Stimulated activated naive CD8-positive, alpha-beta T cell treated with anti-CD3 and anti-CD28 coated beads, Interleukin-15, amount 100 ng/mL, for 72 hours (primary cell): ENCODE results near the gene CHI3L1.

Experiments
- ATAC-seq: fragments of 150-1000 bp; cut with Tn5 transposase; 2 replicates; pipeline ENCODE4 v1.10.0; 2021; ENCODE audit warnings: mild to moderate bottlenecking, moderate library complexity
- DNase-seq, 2 donors: peaks; one replicate each; pipeline ENCODE4 v3.0.0; 2021 to 2022
- H3K27ac Mint-ChIP-seq, 2 donors: one replicate each; pipeline ENCODE4 v1.8.0; 2022; ENCODE audit warnings: mild to moderate bottlenecking in 2 of 2, mixed read lengths in 2 of 2, moderate library complexity in 2 of 2
- H3K27me3 Mint-ChIP-seq: one replicate; pipeline ENCODE4 v1.8.0; 2022; ENCODE audit warnings: mixed read lengths
- H3K4me1 Mint-ChIP-seq: one replicate; pipeline ENCODE4 v1.8.0; 2022; ENCODE audit warnings: mild to moderate bottlenecking, mixed read lengths
- H3K4me3 Mint-ChIP-seq, 2 donors: one replicate each; pipeline ENCODE4 v1.8.0; 2022; ENCODE audit warnings: mild to moderate bottlenecking in 2 of 2, mixed read lengths in 2 of 2, moderate library complexity in 1 of 2
- H3K9me3 Mint-ChIP-seq, 2 donors: one replicate each; pipeline ENCODE4 v1.8.0; 2022; ENCODE audit warnings: mixed read lengths in 2 of 2

The CHI3L1 gene

DNA sequence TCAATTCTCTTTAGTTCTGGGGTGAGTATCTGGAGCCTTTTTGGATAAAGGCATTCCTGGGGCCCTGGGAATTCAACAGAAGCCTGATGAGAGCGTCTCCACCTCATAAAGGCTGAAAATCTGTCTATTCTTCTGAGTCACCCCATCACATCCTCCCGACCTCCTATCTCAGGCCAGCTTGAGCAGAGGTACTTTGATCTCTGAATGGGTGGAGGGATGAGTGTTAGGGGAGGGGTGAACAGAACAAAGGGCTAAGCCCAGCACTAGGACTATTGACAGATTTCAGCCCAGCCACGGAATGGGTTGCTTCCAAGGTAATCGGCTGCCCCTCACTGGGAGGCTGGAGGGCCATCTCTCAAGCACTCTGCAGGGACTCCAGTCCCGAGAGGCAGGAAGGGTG lies 8.4 kb downstream of the CHI3L1 start:
- Mint-ChIP-seq H3K27ac (no peak overlapping the region), H3K4me1 (no peaks in the 10 kb centered on the region), H3K4me3 (no peak overlapping the region), H3K27me3 (no peaks in the 10 kb centered on the region), H3K9me3 (no peaks in the 10 kb centered on the region)
- ATAC-seq, result no peak
- DNase-seq, result no peak

DNA sequence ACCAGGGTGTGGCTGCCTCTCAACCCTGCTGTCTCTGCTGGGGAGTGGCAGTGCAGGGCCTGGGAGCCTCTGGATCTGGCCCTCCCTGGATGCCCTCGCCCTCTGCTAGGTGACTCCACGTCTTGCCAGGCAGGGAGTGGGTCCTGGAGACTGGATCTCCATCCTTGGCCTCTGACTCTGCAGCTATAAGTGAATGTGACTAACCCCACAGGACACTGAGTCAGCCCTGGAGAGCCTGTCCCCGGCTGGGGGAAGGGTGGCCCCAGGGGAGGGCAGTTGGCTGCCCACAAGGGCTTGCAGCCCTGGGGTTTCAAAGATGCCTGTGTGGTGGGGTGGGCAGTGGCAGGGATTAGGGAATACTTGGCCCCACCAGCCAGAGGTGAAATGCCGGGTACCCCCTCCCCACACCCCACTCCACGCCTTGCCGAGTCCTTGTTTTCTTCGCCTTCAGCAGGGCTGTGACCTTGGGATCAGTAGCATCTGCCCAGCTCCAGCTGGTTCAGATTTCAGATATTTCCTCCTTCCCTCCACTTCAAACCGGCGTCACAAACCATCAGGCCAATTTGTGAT lies 8.9 kb downstream of the CHI3L1 start:
- Mint-ChIP-seq H3K4me1 (no peaks in the 10 kb centered on the region), H3K27me3 (no peaks in the 10 kb centered on the region), H3K27ac (no peak overlapping the region), H3K9me3 (no peaks in the 10 kb centered on the region), H3K4me3 (no peak overlapping the region)
- ATAC-seq (no peak), DNase-seq (no peak)

DNA sequence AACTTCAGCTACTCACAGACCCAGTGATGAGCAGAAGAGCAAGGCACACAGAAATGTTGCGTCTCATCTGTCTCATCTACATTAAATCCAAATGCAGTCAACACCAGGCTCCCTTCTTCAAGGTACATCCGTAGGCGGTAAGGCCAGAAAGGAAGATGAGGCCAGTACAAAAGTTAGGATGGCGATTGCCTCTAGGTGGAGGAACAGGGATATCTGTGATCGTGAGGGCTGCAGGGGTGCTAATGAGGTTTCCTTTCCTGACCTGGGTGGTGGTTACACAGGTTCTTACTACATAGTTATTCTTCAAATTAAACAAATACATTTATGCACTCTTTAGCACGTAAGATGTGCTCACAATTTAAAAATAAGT lies 9.5 kb downstream of the CHI3L1 start:
- Mint-ChIP-seq H3K9me3 (no peaks in the 10 kb centered on the region), H3K4me1 (no peaks in the 10 kb centered on the region), H3K27ac (no peak overlapping the region), H3K4me3 (no peak overlapping the region), H3K27me3 (no peaks in the 10 kb centered on the region)
- ATAC-seq (no peak), DNase-seq (no peak)

DNA sequence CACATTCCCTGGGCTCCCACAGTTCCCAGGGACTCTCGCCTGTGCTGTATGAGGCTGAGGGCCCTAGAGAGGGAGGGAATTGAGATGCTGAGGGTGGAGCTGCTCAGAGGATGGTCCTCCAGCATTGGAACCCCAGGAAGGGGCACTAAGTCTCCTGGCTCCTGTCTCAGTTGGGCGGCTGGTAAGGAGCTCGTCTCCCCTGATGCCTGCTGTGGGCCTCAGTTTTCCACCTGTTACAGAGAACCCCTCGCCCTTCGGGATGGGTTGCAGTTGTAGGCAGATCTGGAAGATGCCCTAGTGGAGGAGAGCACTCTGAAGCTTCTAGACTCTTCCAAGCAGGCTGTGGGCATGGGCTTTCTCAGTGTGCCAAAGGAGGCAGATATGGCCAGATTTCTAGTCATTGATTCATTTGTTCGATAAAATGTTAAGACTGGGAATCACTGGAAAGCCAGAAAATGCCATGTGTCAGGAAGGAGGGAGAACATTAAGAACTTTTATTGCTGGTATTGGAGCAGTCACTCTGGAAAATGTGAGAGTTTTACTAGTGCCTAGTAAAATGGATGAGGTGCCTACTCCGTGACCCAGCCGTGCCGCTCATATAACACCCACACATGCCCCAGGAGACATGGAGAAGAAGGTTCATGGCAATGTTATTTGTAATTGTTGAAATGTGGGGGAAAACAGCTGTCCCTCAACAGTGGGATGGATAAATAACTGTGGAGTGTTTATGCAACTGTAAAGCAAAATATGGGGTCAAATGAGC lies 10.1 kb downstream of the CHI3L1 start:
- Mint-ChIP-seq H3K27ac (no peak overlapping the region), H3K4me1 (no peaks in the 10 kb centered on the region), H3K9me3 (no peaks in the 10 kb centered on the region), H3K4me3 (no peak overlapping the region), H3K27me3 (no peaks in the 10 kb centered on the region)
- ATAC-seq (no peak), DNase-seq (no peak)

DNA sequence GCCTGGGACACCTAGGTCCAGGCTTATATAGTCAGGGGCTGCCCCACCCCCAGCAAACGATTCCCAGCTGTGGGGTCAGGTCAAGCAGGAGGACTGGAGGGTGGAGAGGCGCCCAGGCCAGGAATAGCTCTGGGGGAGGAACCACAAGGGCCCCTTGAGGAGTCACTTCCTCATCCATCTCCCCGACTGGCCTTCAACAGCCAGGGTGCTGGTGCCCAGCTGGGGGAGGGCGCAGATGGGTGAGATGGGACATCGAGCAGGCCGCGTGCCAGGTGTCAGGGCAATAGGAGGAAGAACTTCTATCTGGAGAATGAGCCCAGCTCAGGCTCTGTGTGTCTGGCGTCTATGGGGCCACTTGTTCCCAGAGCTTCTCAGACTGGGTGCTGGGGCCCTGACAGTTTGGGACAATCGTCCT lies 10.7 kb downstream of the CHI3L1 start:
- H3K4me3 Mint-ChIP-seq, result no peak overlapping the region
- no peak for DNase-seq
- H3K27me3 Mint-ChIP-seq, result no peaks in the 10 kb centered on the region
- no peaks in the 10 kb centered on the region for H3K9me3 Mint-ChIP-seq
- peak; percentile 11 for ATAC-seq
- no peak overlapping the region for H3K27ac Mint-ChIP-seq
- H3K4me1 Mint-ChIP-seq, result no peaks in the 10 kb centered on the region

DNA sequence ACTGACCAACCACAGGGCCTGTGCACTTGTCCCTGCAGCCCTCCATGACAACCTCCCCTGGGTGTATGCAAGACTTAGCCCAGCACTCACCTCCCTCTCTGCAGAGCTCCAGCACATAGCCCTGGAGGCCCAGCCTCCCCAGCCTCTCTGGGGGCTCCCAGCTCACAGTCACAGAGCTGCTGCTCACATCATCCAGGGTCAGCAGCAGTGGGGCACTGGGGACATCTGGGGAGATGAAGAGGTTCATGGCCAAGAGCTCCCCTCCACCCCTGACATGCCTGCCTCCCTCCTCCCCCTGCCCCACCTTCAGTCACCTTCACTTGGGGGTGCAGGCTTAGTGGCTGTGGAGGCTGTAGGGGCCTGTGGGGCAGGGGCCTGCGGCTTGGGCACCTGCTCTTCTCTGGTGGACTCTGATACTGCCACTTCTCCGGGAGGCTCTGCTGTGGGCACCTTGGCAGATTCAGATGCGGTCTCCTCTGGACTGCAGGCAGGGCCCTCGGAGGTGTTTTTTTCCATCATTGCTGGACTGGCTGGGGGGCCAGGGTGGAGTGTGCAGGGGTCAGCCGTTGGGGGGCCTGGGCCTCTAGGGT lies 11.2 kb downstream of the CHI3L1 start, which contains the start of gene MYBPH:
Gene MYBPH, minus strand, starts transcription at position 590 of the 590 bp plus-strand sequence. Its CDS starts 71 bp downstream, at position 519.
- ATAC-seq, result no peak

DNA sequence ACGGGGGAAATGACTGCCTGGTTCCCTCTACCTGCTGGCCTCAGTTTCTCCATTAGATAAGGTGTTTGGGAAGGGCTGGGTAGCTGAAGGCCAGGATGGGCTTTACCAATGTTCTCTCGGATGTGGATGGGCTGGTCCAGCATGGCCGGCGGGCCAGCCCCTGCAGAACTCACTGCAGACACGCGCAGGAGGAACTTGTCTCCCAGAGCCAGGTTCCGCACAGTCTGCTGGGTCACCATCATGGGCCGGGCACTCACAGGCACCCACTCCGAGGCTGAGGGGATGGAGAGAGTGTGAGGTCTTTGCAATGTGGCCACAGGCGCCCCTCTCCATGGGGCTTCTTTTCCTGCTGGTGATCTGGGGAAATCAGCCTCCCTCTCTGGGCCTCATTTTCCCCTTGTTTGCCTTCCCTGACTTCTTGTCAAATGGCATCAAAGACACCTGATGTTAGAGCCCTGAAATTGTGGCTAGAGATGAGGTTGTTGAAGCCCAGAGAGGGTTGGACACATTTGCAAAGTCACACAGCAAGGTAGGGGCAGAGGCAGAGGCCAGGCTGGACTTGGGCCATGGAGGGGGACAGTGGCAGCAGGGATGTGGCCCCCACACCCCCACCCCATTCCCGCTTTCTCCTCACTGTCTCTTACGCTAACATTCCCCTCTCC lies 12.0 kb downstream of the CHI3L1 start:
- H3K27me3 Mint-ChIP-seq, result no peaks in the 10 kb centered on the region
- H3K4me1 Mint-ChIP-seq, result no peaks in the 10 kb centered on the region
- ATAC-seq (no peak), DNase-seq (no peak)
- H3K9me3 Mint-ChIP-seq, result no peaks in the 10 kb centered on the region
- H3K27ac Mint-ChIP-seq, result no peak overlapping the region
- H3K4me3 Mint-ChIP-seq, result no peak overlapping the region

More for the DNA sequence above, 11.2 kb downstream of the CHI3L1 start, which contains the start of gene MYBPH:
- no peak for DNase-seq
- Mint-ChIP-seq H3K27me3 (no peaks in the 10 kb centered on the region), H3K9me3 (no peaks in the 10 kb centered on the region), H3K4me1 (no peaks in the 10 kb centered on the region), H3K4me3 (no peak within 1 kb of the TSS), H3K27ac (no peak within 1 kb of the TSS)

DNA sequence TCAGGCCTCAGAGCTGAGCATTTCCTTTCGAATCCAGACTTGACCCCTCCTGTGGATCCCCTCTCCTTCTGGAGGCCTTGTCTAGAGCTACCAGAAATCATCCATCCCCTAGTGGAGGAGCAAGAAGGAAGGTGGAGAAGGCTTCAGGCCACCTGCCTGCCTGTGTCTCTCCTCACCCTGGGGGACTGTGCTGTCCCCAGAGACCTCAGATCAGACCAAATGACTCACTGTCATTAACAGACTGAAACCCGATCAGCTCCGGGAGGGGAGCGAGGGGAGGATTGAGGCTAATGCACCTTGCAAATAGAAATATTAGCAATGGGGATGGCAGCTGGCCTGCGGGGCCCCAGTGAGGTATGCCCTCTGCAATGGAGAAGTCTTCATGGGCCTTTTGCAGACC lies 12.9 kb downstream of the CHI3L1 start:
- Mint-ChIP-seq H3K4me1 (no peaks in the 10 kb centered on the region), H3K4me3 (no peak overlapping the region), H3K27ac (peak overlapping the region in 1 of 2 donors; percentile 61), H3K9me3 (no peaks in the 10 kb centered on the region), H3K27me3 (no peaks in the 10 kb centered on the region)
- ATAC-seq, result no peak
- no peak for DNase-seq

DNA sequence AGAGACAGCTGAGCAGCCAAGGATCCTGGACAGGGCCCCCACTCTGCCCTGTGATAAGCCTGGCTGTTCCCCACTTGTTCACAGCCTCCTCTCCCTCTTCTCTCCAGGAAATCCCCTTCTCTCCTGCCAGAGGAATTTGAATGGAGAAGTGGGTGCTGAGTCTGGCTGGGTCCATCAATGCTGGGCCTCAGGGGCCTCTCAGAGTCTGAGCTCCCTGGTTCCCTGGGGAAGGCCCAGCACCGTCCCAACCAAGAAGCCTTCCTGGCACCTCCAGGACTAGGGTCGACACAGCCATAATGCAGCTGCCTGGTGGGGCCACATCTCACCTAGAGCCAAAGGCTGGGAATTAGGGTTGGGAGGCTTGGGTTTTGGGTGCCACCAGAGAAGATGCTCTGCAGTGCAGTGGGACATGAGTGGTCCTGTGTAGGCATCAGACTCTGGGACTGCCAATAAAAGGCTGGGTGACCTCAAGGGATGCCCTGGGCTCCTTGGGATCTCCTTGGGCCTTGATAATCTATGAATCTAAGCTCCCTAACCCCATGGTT lies 13.4 kb downstream of the CHI3L1 start:
- H3K27ac Mint-ChIP-seq, result peak overlapping the region in 1 of 2 donors; percentile 61
- ATAC-seq, result no peak
- no peaks in the 10 kb centered on the region for H3K9me3 Mint-ChIP-seq
- H3K27me3 Mint-ChIP-seq, result no peaks in the 10 kb centered on the region
- H3K4me3 Mint-ChIP-seq, result no peak overlapping the region
- no peaks in the 10 kb centered on the region for H3K4me1 Mint-ChIP-seq
- DNase-seq, result no peak

DNA sequence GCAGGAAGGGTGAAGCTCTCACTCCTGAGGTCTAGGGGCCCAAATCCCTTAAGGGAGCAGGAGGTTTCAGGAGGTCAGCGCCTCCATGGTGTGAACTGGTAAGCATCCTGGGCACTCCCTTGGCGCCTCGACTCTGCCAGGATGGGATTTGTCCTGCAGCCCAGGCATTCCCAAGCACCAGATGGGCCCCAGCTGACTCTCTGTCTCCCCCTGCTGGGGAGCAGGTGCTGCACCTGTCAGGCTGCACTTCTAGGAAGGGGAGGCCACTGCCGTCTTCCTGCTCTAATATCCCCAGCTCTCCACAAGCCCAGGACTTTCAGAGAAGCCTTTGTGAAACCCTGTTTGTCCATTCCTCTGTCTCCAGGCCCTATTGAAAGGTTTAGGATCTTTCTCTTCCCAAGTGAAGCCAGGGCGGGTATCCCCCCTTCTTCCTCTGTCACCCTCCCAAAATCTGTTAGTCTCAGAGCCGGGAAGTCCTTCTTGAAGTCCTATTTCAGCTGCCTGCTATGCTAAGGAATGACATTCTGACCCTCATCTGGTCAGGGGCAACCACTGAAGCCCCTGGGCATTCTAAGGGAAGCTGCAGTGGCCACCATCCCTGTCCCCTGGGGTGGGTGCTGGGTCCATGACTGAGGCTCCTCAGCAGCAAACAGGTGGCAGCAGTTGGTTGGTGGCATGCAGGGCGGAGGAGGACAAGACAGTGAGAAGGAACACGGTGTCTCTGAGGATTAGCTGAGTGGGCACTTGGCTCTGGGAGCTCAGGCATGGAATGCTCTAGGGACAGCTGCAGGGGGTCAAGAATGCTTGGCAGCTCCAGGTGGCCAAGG lies 14.1 kb downstream of the CHI3L1 start:
- H3K4me1 Mint-ChIP-seq, result peaks cover 2% of the 10 kb centered on the region
- peak overlapping the region; percentile 37 to 40 for H3K27ac Mint-ChIP-seq
- peak; percentile 40 to 41 for DNase-seq
- peak; percentile 43 for ATAC-seq
- H3K9me3 Mint-ChIP-seq, result no peaks in the 10 kb centered on the region
- no peaks in the 10 kb centered on the region for H3K27me3 Mint-ChIP-seq
- no peak overlapping the region for H3K4me3 Mint-ChIP-seq

DNA sequence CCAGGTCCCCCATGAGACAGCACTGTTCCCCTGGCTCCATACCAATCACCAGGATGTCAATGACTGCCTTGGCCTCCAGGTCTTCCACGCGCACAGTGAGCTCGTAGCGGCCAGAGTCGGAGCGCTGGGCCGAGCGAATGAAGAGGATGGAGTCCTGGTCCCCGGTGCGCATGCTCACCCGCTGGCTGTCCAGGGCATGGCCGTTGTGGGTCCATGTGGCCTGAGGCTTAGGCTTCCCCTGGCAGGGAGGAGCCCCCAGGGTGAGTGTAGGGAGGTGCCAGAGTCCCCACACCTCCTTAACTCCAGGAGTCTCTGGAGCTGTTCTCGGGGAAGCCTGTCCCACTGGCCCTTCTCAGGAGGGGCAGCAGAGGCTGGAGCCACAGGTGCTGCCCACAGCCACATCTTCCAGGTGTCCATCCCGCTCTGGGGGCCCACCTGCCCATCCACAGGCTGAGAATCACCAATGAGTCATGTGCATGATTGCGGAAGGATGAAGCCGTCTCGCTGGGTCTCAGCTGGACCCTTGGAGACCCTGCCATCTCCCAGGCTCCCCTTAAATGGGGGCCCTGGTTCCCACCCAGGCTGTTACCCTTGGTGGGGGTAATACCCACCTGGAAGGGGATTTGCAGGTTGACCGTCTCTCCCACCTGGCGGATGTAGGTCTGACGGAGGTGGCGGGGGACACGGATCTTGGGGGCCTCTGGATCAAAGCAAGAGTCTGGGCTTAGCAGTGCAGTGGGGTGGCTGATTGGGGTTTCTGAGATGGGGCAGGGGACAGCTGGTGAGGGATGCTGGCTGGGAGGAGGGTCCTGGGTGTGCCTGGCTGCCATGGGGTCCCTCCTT lies 14.9 kb downstream of the CHI3L1 start:
- peaks cover 9% of the 10 kb centered on the region for H3K4me1 Mint-ChIP-seq
- no peak overlapping the region for H3K27ac Mint-ChIP-seq
- ATAC-seq, result no peak
- H3K27me3 Mint-ChIP-seq, result no peaks in the 10 kb centered on the region
- no peaks in the 10 kb centered on the region for H3K9me3 Mint-ChIP-seq
- DNase-seq, result no peak
- H3K4me3 Mint-ChIP-seq, result no peak overlapping the region

DNA sequence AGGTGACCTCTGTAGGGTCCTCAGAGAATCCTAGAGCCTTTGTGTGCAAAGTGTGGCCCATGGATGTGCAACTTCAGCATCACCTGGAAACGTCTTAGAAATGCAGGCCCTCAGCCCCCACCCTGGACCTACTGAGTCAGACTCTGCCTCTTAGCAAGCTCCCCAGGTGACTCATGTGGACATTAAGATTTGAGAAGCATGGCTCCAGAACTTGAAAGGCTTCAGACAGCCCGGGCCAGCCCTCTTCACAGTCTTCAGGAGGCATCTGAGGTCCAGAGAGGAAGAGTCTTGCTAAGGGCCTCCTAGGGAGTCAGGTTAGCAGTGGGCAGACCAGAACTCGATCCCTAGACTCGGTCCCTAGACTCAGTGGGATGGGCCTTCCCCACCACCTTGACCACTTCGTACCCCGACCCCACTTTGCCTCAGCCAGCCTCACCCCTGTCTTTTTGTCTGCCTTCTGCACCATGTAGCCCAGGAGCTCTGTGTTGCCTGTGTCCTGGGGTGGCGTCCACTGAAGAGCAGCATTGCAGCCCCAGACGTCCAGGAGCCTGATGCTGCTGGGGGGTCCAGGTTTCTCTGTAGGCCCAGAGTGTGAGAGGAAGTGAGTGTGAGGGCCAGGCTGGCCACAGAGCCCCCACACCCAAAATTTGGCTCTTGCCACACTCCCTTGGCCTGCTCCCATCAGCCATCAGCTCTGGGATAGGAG lies 15.7 kb downstream of the CHI3L1 start:
- no peak overlapping the region for H3K27ac Mint-ChIP-seq
- ATAC-seq (no peak), DNase-seq (no peak)
- no peak overlapping the region for H3K4me3 Mint-ChIP-seq
- peaks cover 11% of the 10 kb centered on the region for H3K4me1 Mint-ChIP-seq
- no peaks in the 10 kb centered on the region for H3K9me3 Mint-ChIP-seq
- H3K27me3 Mint-ChIP-seq, result no peaks in the 10 kb centered on the region

DNA sequence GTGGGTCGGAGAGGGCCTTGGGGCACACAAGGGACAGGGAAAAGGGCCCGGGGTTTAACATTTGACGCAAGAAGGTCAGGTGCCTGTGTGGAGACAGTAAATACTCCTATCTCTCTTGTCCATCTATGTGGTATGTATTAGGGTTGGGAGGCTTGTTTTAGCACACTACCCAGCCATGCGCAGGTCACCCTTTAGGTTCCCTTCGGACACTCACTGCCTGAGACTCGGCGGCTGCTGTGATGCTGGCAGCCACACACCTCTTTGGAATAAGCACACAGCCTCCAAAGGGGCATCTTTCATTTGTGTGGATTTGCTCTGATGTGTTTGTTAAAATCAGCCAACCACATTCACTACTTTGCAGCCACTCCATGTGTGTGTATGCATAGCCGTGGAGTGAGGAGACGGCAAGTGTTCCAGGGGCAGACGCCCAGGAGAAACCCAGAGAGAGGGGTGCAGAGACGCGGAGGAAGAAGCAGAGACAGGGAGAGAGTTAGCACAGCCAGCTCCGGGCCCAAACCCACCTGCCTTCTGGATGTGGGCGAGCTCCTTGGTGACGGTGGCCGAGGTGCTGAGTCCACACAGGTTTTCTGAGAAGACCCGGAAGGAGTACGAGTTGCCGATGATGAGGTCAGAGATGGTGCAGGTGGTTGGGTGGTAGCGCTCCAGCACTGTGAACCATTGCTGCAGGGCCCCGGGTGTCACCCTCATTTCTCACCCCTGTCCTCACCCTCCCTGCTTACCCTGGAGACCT lies 16.6 kb downstream of the CHI3L1 start:
- H3K9me3 Mint-ChIP-seq, result no peaks in the 10 kb centered on the region
- H3K27me3 Mint-ChIP-seq, result no peaks in the 10 kb centered on the region
- no peak overlapping the region for H3K27ac Mint-ChIP-seq
- ATAC-seq (no peak), DNase-seq (no peak)
- H3K4me1 Mint-ChIP-seq, result peaks cover 11% of the 10 kb centered on the region
- no peak overlapping the region for H3K4me3 Mint-ChIP-seq
